PFSK-1 (cell line): ENCODE results near the gene LRRIQ1.

Experiments used
- FOXP2 ChIP-seq: optimal IDR thresholded peaks from 2 replicates; pipeline ENCODE3; 2011; ENCODE audit warnings: borderline replicate concordance, control low read depth, inconsistent platforms; ENCODE audit not compliant: insufficient read depth; ENCODE audit errors: extremely low read length, extremely low read depth
- POLR2AphosphoS5 ChIP-seq: IDR thresholded peaks from 2 replicates; pipeline ENCODE4 v1.6.1; 2012; ENCODE audit warnings: low read depth, mild to moderate bottlenecking, control low read depth, low read length, moderate library complexity
- SIN3A ChIP-seq: IDR thresholded peaks from 2 replicates; pipeline ENCODE4 v1.6.1; 2012; ENCODE audit warnings: mild to moderate bottlenecking, low read length, moderate library complexity, borderline replicate concordance; ENCODE audit not compliant: insufficient read depth
- TAF1 ChIP-seq: IDR thresholded peaks from 2 replicates; pipeline ENCODE4 v1.6.1; 2012; ENCODE audit warnings: low read length, control low read depth, borderline replicate concordance; ENCODE audit not compliant: insufficient read depth
- TF ChIP-seq, protein P1 (sequence below), 2 experiments: IDR thresholded peaks; 2 replicates each; pipeline versions ENCODE4 v1.6.1 to v1.8.0; 2011 to 2012; ENCODE audit warnings: low read depth in 2 of 2, low read length in 2 of 2, control low read depth in 1 of 2, inconsistent platforms in 1 of 2, mild to moderate bottlenecking in 1 of 2, moderate library complexity in 1 of 2; ENCODE audit not compliant: insufficient read depth in 1 of 2

Gene LRRIQ1

GRCh38 chr12:85260447-85260846 is 224.3 kb downstream of the LRRIQ1 start:
- no peak for TF ChIP-seq POLR2AphosphoS5

- TF ChIP-seq, protein P1, sequence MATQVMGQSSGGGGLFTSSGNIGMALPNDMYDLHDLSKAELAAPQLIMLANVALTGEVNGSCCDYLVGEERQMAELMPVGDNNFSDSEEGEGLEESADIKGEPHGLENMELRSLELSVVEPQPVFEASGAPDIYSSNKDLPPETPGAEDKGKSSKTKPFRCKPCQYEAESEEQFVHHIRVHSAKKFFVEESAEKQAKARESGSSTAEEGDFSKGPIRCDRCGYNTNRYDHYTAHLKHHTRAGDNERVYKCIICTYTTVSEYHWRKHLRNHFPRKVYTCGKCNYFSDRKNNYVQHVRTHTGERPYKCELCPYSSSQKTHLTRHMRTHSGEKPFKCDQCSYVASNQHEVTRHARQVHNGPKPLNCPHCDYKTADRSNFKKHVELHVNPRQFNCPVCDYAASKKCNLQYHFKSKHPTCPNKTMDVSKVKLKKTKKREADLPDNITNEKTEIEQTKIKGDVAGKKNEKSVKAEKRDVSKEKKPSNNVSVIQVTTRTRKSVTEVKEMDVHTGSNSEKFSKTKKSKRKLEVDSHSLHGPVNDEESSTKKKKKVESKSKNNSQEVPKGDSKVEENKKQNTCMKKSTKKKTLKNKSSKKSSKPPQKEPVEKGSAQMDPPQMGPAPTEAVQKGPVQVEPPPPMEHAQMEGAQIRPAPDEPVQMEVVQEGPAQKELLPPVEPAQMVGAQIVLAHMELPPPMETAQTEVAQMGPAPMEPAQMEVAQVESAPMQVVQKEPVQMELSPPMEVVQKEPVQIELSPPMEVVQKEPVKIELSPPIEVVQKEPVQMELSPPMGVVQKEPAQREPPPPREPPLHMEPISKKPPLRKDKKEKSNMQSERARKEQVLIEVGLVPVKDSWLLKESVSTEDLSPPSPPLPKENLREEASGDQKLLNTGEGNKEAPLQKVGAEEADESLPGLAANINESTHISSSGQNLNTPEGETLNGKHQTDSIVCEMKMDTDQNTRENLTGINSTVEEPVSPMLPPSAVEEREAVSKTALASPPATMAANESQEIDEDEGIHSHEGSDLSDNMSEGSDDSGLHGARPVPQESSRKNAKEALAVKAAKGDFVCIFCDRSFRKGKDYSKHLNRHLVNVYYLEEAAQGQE (IDR thresholded peaks at IDR 0.05; ENCODE audit: insufficient read depth in 1 of 2, low read depth in 2 of 2, low read length in 2 of 2): no peak
- TF ChIP-seq FOXP2: no peak
- TF ChIP-seq TAF1: no peak
- no peak for TF ChIP-seq SIN3A
- TF ChIP-seq POLR2AphosphoS5: no peak
Observed at GRCh38 chr12:85260896-85261295, 224.7 kb downstream of the LRRIQ1 start.

DNA sequence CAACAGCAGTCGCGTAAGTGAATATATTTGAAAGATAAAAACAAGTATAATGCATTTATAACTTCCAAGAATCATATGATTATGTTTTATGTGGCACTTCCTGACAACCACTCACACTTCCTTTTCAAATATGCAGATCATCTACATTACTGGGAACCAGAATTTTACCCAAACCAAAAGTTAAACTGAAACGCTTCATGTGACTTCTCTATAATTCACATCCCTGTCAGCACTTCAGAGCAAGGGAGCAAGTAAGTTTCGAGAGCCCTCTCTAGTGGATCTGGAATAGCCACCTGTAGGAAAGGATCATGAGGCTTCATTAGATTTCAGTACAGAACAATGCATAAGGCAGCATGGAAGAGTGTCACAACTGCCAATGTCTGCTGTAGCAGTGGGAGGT is 230.2 kb downstream of the LRRIQ1 start:
- TF ChIP-seq FOXP2: no peak
- TF ChIP-seq POLR2AphosphoS5: no peak
- no peak for TF ChIP-seq SIN3A
- TF ChIP-seq, protein P1 (IDR thresholded peaks at IDR 0.05; ENCODE audit: insufficient read depth in 1 of 2, low read depth in 2 of 2, low read length in 2 of 2): no peak
- no peak for TF ChIP-seq TAF1

DNA sequence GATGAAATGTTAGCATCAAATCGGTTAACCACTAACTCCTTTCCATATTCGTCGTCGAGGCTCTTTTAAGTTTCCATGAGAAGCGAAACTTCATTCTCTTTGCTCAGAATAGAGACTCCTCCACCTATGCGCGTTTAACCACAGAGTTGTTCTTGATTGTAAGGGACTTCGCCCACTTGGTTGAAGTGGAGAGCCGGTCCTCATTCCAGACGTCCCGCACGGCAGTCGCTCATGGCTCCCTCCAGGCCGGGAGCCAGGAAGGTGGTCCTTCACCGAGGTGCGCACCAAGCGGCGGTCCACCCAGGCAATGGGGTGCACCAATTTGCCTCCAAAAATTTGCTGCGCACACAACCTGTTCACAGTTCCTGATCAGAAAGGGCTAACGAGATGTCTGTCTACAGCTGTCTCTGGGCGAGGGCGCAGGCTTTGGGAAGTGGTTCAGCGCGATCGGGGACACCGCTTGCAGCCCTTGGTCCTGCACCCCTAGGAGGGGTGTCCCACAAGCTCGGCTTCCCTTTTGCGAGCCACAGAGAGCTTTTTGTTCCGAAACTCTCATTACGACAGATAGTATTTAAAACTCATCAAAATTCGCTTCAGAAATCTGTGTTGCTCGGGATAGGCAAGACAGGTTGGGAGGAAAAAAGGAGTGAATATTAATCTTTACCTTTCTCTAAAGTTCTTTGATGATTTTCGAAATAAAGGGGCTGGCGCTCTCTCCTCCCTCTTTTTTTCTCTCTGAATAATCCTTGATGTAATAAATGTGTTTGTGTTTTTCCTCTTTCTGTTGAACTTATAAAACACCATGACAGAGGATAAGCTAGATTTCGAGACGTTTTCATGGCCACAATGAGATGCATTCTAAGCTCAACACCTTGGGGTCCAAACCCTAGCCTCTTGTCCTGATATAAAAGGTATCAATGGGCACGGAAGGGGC is 237.5 kb downstream of the LRRIQ1 start:
- TF ChIP-seq, protein P1 (IDR thresholded peaks at IDR 0.05; ENCODE audit: insufficient read depth in 1 of 2, low read depth in 2 of 2, low read length in 2 of 2): no peak
- TF ChIP-seq TAF1 (no peak), POLR2AphosphoS5 (no peak), SIN3A (no peak), FOXP2 (no peak)

- TF ChIP-seq SIN3A: no peak
- TF ChIP-seq, protein P1 (IDR thresholded peaks at IDR 0.05; ENCODE audit: insufficient read depth in 1 of 2, low read depth in 2 of 2, low read length in 2 of 2): no peak
Observed at GRCh38 chr12:85274315-85274651, 238.1 kb downstream of the LRRIQ1 start.
